Osteoblast (primary cell): ENCODE measurements around the gene PLAAT3. TPM values are rescaled to one million over a fixed set of nuclear protein-coding genes. Genes with fewer than 3 reads are reported as not detected.
"Not testable (repeated sequence)": the region's sequence is repeated elsewhere in the genome, so short reads cannot be mapped to it uniquely, and the experiment has no call there.

Experiments used
- DNase-seq: peaks from one replicate; pipeline ENCODE4 v3.0.0; 2011; ENCODE audit warnings: low spot score, mixed read lengths; ENCODE audit not compliant: insufficient read length; ENCODE audit errors: missing footprints
- H2AFZ ChIP-seq: 2 replicates; pipeline ENCODE4 v1.6.0; 2011; ENCODE audit warnings: mild to moderate bottlenecking, low read length
- H3K27ac ChIP-seq: 2 replicates; pipeline ENCODE4 v1.5.1; 2011; ENCODE audit warnings: mild to moderate bottlenecking, low read depth, low read length, moderate library complexity
- H3K27me3 ChIP-seq: 2 replicates; pipeline ENCODE4 v1.6.0; 2012; ENCODE audit warnings: mild to moderate bottlenecking, control low read depth, inconsistent platforms, low read length, moderate library complexity; ENCODE audit not compliant: insufficient read depth
- H3K36me3 ChIP-seq: 2 replicates; pipeline ENCODE4 v1.5.1; 2011; ENCODE audit warnings: mild to moderate bottlenecking, low read length, control low read depth, moderate library complexity; ENCODE audit not compliant: insufficient read depth
- H3K4me1 ChIP-seq: 2 replicates; pipeline ENCODE4 v1.5.1; 2011; ENCODE audit warnings: mild to moderate bottlenecking, low read length, control low read depth, moderate library complexity; ENCODE audit not compliant: insufficient read depth
- H3K4me2 ChIP-seq: 2 replicates; pipeline ENCODE4 v1.6.0; 2011; ENCODE audit warnings: mild to moderate bottlenecking, low read length; ENCODE audit not compliant: insufficient read depth
- H3K4me3 ChIP-seq: fragments of 200-600 bp; sonication (generic); 3 replicates; pipeline ENCODE4 v1.5.1; 2012; ENCODE audit warnings: mild to moderate bottlenecking, low read length, inconsistent platforms; ENCODE audit not compliant: insufficient read depth
- H3K79me2 ChIP-seq: 2 replicates; pipeline ENCODE4 v1.6.0; 2012; ENCODE audit warnings: mild to moderate bottlenecking, low read length, control low read depth, inconsistent platforms; ENCODE audit not compliant: insufficient read depth
- H3K9me3 ChIP-seq: 2 replicates; pipeline ENCODE4 v1.5.1; 2011; ENCODE audit warnings: low read depth, low read length, control low read depth
- H4K20me1 ChIP-seq: 2 replicates; pipeline ENCODE4 v1.6.0; 2012; ENCODE audit warnings: mild to moderate bottlenecking, low read length, control low read depth; ENCODE audit not compliant: insufficient read depth
- CTCF ChIP-seq: IDR thresholded peaks from 2 replicates; pipeline ENCODE4 v1.5.1; 2011; ENCODE audit warnings: mild to moderate bottlenecking, low read depth, low read length, moderate library complexity; ENCODE audit errors: extremely low read depth
- total RNA-seq: library from RNA; depleted of rRNA; stranded (reverse); fragments of >200 nt; gene quantifications from 2 replicates; pipeline ENCODE4 v1.2.3, GENCODE V29; 2012

PLAAT3 gene
- total RNA-seq, 1 donor: 34.4 TPM

- Histone ChIP-seq H3K27me3 (no peaks in the 10 kb centered on the region), H2AFZ (no peak overlapping the region), H3K4me3 (no peak overlapping the region), H3K4me2 (no peak overlapping the region), H3K4me1 (peaks cover 18% of the 10 kb centered on the region), H3K9me3 (no peaks in the 10 kb centered on the region), H3K27ac (no peak overlapping the region), H4K20me1 (no peaks in the 10 kb centered on the region), H3K79me2 (no peaks in the 10 kb centered on the region), H3K36me3 (no peaks in the 10 kb centered on the region)
- no peak for TF ChIP-seq CTCF
- no peak for DNase-seq
These were observed 80.2 kb downstream of the PLAAT3 start for GRCh38 chr11:63534076-63534475.

DNA sequence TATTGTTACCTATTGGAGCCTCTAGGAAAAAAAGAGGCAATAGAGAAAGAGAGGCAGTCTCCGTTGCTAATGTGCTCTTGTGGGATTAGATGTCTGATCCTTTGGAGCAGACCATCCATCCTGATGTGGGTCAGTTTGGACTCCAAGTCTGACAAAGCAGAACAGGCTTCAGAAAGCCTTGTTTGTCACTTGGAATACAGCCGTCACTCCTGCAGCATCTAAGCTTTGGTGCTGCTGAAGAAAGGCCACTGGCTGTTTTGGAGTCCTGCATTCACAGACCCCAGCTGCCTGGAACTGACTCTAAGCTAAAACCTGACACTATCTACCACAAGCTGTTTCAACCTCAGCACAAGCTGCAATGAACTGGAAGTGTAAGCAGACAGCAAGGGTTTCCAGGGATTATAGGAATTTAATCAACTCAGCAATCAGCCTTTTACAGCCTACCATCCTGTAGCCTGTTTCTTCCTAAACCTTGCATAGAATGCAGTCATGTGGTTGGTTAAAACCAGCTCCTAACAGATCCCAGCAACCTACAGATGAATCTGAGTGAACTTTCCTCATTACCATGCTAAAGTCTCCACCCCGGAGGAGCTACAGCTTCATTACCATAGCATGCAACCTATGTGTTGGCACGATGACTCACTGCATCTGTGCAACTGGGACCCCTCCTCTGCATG is 81.3 kb downstream of the PLAAT3 start:
- H3K4me2 ChIP-seq: no peak overlapping the region
- peaks cover 18% of the 10 kb centered on the region for H3K4me1 ChIP-seq
- no peak for TF ChIP-seq CTCF
- H3K9me3 ChIP-seq: no peaks in the 10 kb centered on the region
- peak overlapping the region; percentile 14 for H2AFZ ChIP-seq
- H3K27me3 ChIP-seq: no peaks in the 10 kb centered on the region
- H3K27ac ChIP-seq: no peak overlapping the region
- no peaks in the 10 kb centered on the region for H3K36me3 ChIP-seq
- no peak for DNase-seq
- H3K79me2 ChIP-seq: no peaks in the 10 kb centered on the region
- no peak overlapping the region for H3K4me3 ChIP-seq
- H4K20me1 ChIP-seq: no peaks in the 10 kb centered on the region

GRCh38 chr11:63532117-63532516 is 82.1 kb downstream of the PLAAT3 start:
- no peaks in the 10 kb centered on the region for H4K20me1 ChIP-seq

DNA sequence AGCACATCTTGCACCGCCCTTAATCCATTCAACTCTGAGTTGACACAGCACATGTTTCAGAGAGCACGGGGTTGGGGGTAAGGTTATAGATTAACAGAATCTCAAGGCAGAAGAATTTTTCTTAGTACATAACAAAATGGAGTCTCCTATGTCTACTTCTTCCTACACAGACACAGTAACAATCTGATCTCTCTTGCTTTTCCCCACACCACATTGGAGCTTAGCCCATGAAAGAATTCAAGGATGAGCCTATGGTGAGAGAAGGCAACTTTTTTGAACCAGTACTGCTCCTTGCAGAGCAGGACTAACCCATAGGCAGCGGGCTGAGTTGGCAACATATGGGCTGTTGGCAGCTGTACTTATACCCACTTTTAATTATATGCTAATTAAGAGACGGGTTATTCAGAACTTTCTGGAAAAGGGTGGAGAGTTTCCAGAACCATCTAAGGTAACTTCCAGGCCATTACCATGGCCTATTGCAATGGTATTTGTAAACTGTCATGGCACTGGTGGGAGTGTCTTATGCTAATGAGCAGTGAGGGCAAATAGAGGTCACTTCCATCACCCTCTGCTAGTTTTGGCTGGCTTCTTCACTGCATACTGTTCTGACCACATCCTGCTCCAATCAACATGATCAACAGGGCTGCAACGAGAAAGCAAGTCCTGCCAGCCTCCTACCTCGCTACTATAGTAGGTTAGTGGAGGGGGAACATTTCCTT is 83.0 kb downstream of the PLAAT3 start:
- peak overlapping the region; percentile 58 for H3K4me2 ChIP-seq
- H3K4me1 ChIP-seq, H2AFZ ChIP-seq, H3K79me2 ChIP-seq, H3K27ac ChIP-seq, H4K20me1 ChIP-seq, H3K36me3 ChIP-seq, H3K9me3 ChIP-seq, H3K27me3 ChIP-seq, H3K4me3 ChIP-seq: not testable (repeated sequence)
- peak; percentile 74 for DNase-seq

More at GRCh38 chr11:63532117-63532516, 82.1 kb downstream of the PLAAT3 start:
- no peak for DNase-seq
- Histone ChIP-seq H3K4me3 (no peak overlapping the region), H3K36me3 (no peaks in the 10 kb centered on the region), H3K79me2 (no peaks in the 10 kb centered on the region), H3K9me3 (no peaks in the 10 kb centered on the region), H2AFZ (no peak overlapping the region), H3K27ac (no peak overlapping the region), H3K4me1 (peaks cover 10% of the 10 kb centered on the region), H3K4me2 (peak overlapping the region; percentile 58), H3K27me3 (no peaks in the 10 kb centered on the region)
- TF ChIP-seq CTCF: no peak
